Heart left ventricle (tissue), 13 donors: ENCODE results near the gene MTMR1.

Experiments
- CTCF ChIP-seq, 12 donors: fragments of 200-600 bp; sonication (generic) in 4 of 12; IDR thresholded peaks; one replicate each; pipeline versions ENCODE4 v1.5.0 to v1.8.0; 2018 to 2022; ENCODE audit warnings: antibody characterized with exemption in 12 of 12, mild to moderate bottlenecking in 5 of 12
- POLR2A ChIP-seq, 2 donors: fragments of 450-650 bp; IDR thresholded peaks; one replicate each; pipeline ENCODE4 v1.6.1; 2017; ENCODE audit warnings: antibody characterized with exemption in 2 of 2, mild to moderate bottlenecking in 2 of 2, moderate library complexity in 2 of 2
- donor health status: ischemic (EF 13 %, LVEDD 7.1; RV severe dilation, severe dysfunction).
- donor health status: DM: no; HTN: yes; CAD: no.
- donor health status: DM: no; HTN: no; CAD: no.
- donor health status: ischemic (EF 25% LVEDD 6.9; RV normal size, moderate dysfunction).
- donor health status: ischemic (EF 25% LVEDD 5.7; RV mildly dilated, moderate dysfunction).
- donor health status: ischemic (EF 35%, LVEDD 5.7; RV mildly dilated, moderate dysfunction).
- donor health status: nonischemic (EF 11% LVEDD 7.7; RV severe dilation, severe dysfunction).
- donor health status: DM: yes; HTN: yes; CAD: no.
- donor health status: PGD.
- donor health status: ischemic (EF 29% LVEDD 5.4; RV normal size, mild dysfunction).
- donor health status: nonischemic (EF 23%, LVEDD 6.1; RV moderate dilation, normal function).

GRCh38 chrX:150753357-150753756 lies 60.2 kb downstream of the MTMR1 start:
- no peak for TF ChIP-seq POLR2A (IDR thresholded peaks at IDR 0.05)
- no peak for TF ChIP-seq CTCF (IDR thresholded peaks at IDR 0.05)
